Upper lobe of right lung (tissue), 1 donor: ENCODE measurements around the gene GDAP1L1. TPM values are rescaled to one million over a fixed set of nuclear protein-coding genes. Genes with fewer than 3 reads are reported as not detected.

ENCODE experiments used
- ATAC-seq: fragments of 200-7000 bp; cut with Tn5 transposase; one replicate; pipeline ENCODE4 v1.9.1; 2020; ENCODE audit warnings: mild to moderate bottlenecking, moderate library complexity
- DNase-seq: peaks from one replicate; pipeline ENCODE4 v3.0.0-alpha.2; 2020
- H3K27ac ChIP-seq: fragments of 200-600 bp; one replicate; pipeline ENCODE4 v1.8.0; 2022
- H3K27me3 ChIP-seq: fragments of 200-600 bp; one replicate; pipeline ENCODE4 v1.8.0; 2022; ENCODE audit warnings: mild to moderate bottlenecking
- H3K36me3 ChIP-seq: fragments of 200-600 bp; one replicate; pipeline ENCODE4 v1.8.0; 2022
- H3K4me1 ChIP-seq: fragments of 200-600 bp; one replicate; pipeline ENCODE4 v1.8.0; 2022
- H3K4me3 ChIP-seq: fragments of 200-600 bp; one replicate; pipeline ENCODE4 v1.8.0; 2022; ENCODE audit warnings: mild to moderate bottlenecking
- H3K9me3 ChIP-seq: fragments of 200-600 bp; one replicate; pipeline ENCODE4 v1.8.0; 2022
- CTCF ChIP-seq: fragments of 200-600 bp; IDR thresholded peaks from one replicate; pipeline ENCODE4 v1.8.0; 2022; ENCODE audit warnings: antibody characterized with exemption
- intact Hi-C: fragments of 100-400 bp; cut with DNase I; formaldehyde crosslinking; loops from one replicate; pipeline ENCODE4 v1.11.0; 2022
- total RNA-seq: library from RNA; stranded (reverse); fragmentation: NEBNext Ultra II Directional; extraction: Animal tissue kit (Norgen Biotek cat#: 25700); gene quantifications from one replicate; pipeline ENCODE4 v1.2.1, GENCODE V29; 2021
- donor health status: DM: no; HTN: yes; CAD: no; lungs with severe emphysema.

Gene GDAP1L1
- total RNA-seq, 1 donor from 2014 or later = not detected

GRCh38 chr20:44258226-44258890 lies 11.2 kb downstream of the GDAP1L1 start:
- no peak overlapping the region for H3K4me3 ChIP-seq
- H3K27me3 ChIP-seq = no peaks in the 10 kb centered on the region
- H3K36me3 ChIP-seq = no peaks in the 10 kb centered on the region
- no peaks in the 10 kb centered on the region for H3K9me3 ChIP-seq
- no peaks in the 10 kb centered on the region for H3K4me1 ChIP-seq
- intact Hi-C loops = no loop called here
- ATAC-seq (no peak), DNase-seq (no peak)
- TF ChIP-seq CTCF = no peak
- no peak overlapping the region for H3K27ac ChIP-seq

GRCh38 chr20:44264287-44264686 lies 17.2 kb downstream of the GDAP1L1 start:
- Histone ChIP-seq H3K9me3 (no peaks in the 10 kb centered on the region), H3K36me3 (no peaks in the 10 kb centered on the region), H3K4me3 (no peak overlapping the region), H3K27me3 (no peaks in the 10 kb centered on the region), H3K4me1 (no peaks in the 10 kb centered on the region), H3K27ac (no peak overlapping the region)
- ATAC-seq = no peak
- peak; percentile 11 for DNase-seq
- intact Hi-C loops = no loop called here
- TF ChIP-seq CTCF = no peak

- intact Hi-C loops = no loop called here
These were observed 21.7 kb downstream of the GDAP1L1 start for GRCh38 chr20:44268802-44269201.

GRCh38 chr20:44271915-44272663 lies 25.0 kb downstream of the GDAP1L1 start:
- peak; percentile 5 for TF ChIP-seq CTCF
- H3K4me3 ChIP-seq = no peak overlapping the region
- H3K27ac ChIP-seq = no peak overlapping the region
- DNase-seq = no peak
- intact Hi-C loops = no loop called here
- no peak for ATAC-seq
- H3K36me3 ChIP-seq = no peaks in the 10 kb centered on the region
- H3K27me3 ChIP-seq = no peaks in the 10 kb centered on the region
- no peaks in the 10 kb centered on the region for H3K9me3 ChIP-seq
- H3K4me1 ChIP-seq = no peaks in the 10 kb centered on the region

More at GRCh38 chr20:44268802-44269201, 21.7 kb downstream of the GDAP1L1 start:
- Histone ChIP-seq H3K4me3 (no peak overlapping the region), H3K36me3 (no peaks in the 10 kb centered on the region), H3K9me3 (no peaks in the 10 kb centered on the region), H3K27me3 (no peaks in the 10 kb centered on the region), H3K4me1 (no peaks in the 10 kb centered on the region), H3K27ac (no peak overlapping the region)
- no peak for TF ChIP-seq CTCF
- ATAC-seq (no peak), DNase-seq (no peak)

GRCh38 chr20:44273231-44274215 lies 26.4 kb downstream of the GDAP1L1 start:
- Histone ChIP-seq H3K36me3 (no peaks in the 10 kb centered on the region), H3K27me3 (no peaks in the 10 kb centered on the region), H3K27ac (no peak overlapping the region), H3K9me3 (no peaks in the 10 kb centered on the region), H3K4me3 (no peak overlapping the region), H3K4me1 (no peaks in the 10 kb centered on the region)
- intact Hi-C loops = no loop called here
- no peak for DNase-seq
- no peak for ATAC-seq
- TF ChIP-seq CTCF = no peak
